Measurements from ENCODE around the gene RUNX2. TPM values are rescaled to one million over a fixed set of nuclear protein-coding genes. Genes with fewer than 3 reads are reported as not detected.

RUNX2 gene
- total RNA-seq, 1 donor from 2014 or later, result 26.1 TPM

- Histone ChIP-seq H3K27me3 (ENCODE audit: insufficient read depth, low read length) (no peaks in the 10 kb centered on the region), H3K36me3 (ENCODE audit: insufficient read depth, low read length) (no peaks in the 10 kb centered on the region), H3K4me1 (ENCODE audit: insufficient read depth, low read length) (peaks cover 15% of the 10 kb centered on the region), H3K9ac (ENCODE audit: low read length) (no peak overlapping the region), H3K4me2 (ENCODE audit: low read length) (no peak overlapping the region), H2AFZ (ENCODE audit: low read depth, low read length) (no peak overlapping the region), H4K20me1 (ENCODE audit: insufficient read depth, low read length) (no peaks in the 10 kb centered on the region), H3K27ac (ENCODE audit: low read depth, low read length) (no peak overlapping the region), H3K9me3 (ENCODE audit: insufficient read depth, low read depth, low read length) (no peaks in the 10 kb centered on the region), H3K79me2 (ENCODE audit: insufficient read depth, low read length) (no peaks in the 10 kb centered on the region), H3K4me3 (ENCODE audit: insufficient read depth, low read depth, low read length) (no peak overlapping the region)
- Mint-ChIP-seq H3K27me3 (ENCODE audit: low read depth, unreplicated experiment) (no peaks in the 10 kb centered on the region), H3K4me3 (ENCODE audit: unreplicated experiment) (no peak overlapping the region), H3K9me3 (ENCODE audit: unreplicated experiment) (peaks cover 1% of the 10 kb centered on the region), H3K4me1 (ENCODE audit: low read depth, unreplicated experiment) (peaks cover 23% of the 10 kb centered on the region), H3K36me3 (ENCODE audit: low read depth, unreplicated experiment) (peaks cover 3% of the 10 kb centered on the region), H3K27ac (ENCODE audit: unreplicated experiment) (no peak overlapping the region)
- DNase-seq (ENCODE audit: low read depth), result no peak
- no peak for FAIRE-seq
- TF ChIP-seq CTCF (IDR thresholded peaks at IDR 0.05; ENCODE audit: insufficient read depth, low read depth, low read length), result no peak
- no peak for TF ChIP-seq EZH2 (IDR thresholded peaks at IDR 0.05; ENCODE audit: insufficient read depth, low read length)
Observed at GRCh38 chr6:45675634-45676033, 347.5 kb downstream of the RUNX2 start.

GRCh38 chr6:45676380-45676779, 348.2 kb downstream of the RUNX2 start:
- no peak overlapping the region for H3K27ac ChIP-seq (ENCODE audit: low read depth, low read length)
- Mint-ChIP-seq H3K27me3 (ENCODE audit: low read depth, unreplicated experiment) (no peaks in the 10 kb centered on the region), H3K9me3 (ENCODE audit: unreplicated experiment) (peaks cover 1% of the 10 kb centered on the region), H3K27ac (ENCODE audit: unreplicated experiment) (no peak overlapping the region), H3K4me3 (ENCODE audit: unreplicated experiment) (no peak overlapping the region), H3K36me3 (ENCODE audit: low read depth, unreplicated experiment) (peaks cover 3% of the 10 kb centered on the region), H3K4me1 (ENCODE audit: low read depth, unreplicated experiment) (peaks cover 23% of the 10 kb centered on the region)
- H3K4me2 ChIP-seq (ENCODE audit: low read length), result no peak overlapping the region
- peaks cover 15% of the 10 kb centered on the region for H3K4me1 ChIP-seq (ENCODE audit: insufficient read depth, low read length)
- no peaks in the 10 kb centered on the region for H3K36me3 ChIP-seq (ENCODE audit: insufficient read depth, low read length)
- DNase-seq (ENCODE audit: low read depth) (no peak), FAIRE-seq (no peak)
- H3K9ac ChIP-seq (ENCODE audit: low read length), result no peak overlapping the region
- no peak overlapping the region for H3K4me3 ChIP-seq (ENCODE audit: insufficient read depth, low read depth, low read length)
- no peaks in the 10 kb centered on the region for H3K27me3 ChIP-seq (ENCODE audit: insufficient read depth, low read length)
- no peak overlapping the region for H2AFZ ChIP-seq (ENCODE audit: low read depth, low read length)
- no peaks in the 10 kb centered on the region for H3K9me3 ChIP-seq (ENCODE audit: insufficient read depth, low read depth, low read length)
- H4K20me1 ChIP-seq (ENCODE audit: insufficient read depth, low read length), result no peaks in the 10 kb centered on the region
- H3K79me2 ChIP-seq (ENCODE audit: insufficient read depth, low read length), result no peaks in the 10 kb centered on the region
- TF ChIP-seq CTCF (IDR thresholded peaks at IDR 0.05; ENCODE audit: insufficient read depth, low read depth, low read length) (no peak), EZH2 (IDR thresholded peaks at IDR 0.05; ENCODE audit: insufficient read depth, low read length) (no peak)

- peaks cover 8% of the 10 kb centered on the region for H3K9me3 ChIP-seq (ENCODE audit: insufficient read depth, low read depth, low read length)
- Mint-ChIP-seq H3K36me3 (ENCODE audit: low read depth, unreplicated experiment) (peaks cover 3% of the 10 kb centered on the region), H3K27ac (ENCODE audit: unreplicated experiment) (peak overlapping the region; percentile 91), H3K4me3 (ENCODE audit: unreplicated experiment) (peak overlapping the region; percentile 8), H3K27me3 (ENCODE audit: low read depth, unreplicated experiment) (no peaks in the 10 kb centered on the region), H3K9me3 (ENCODE audit: unreplicated experiment) (peaks cover 9% of the 10 kb centered on the region), H3K4me1 (ENCODE audit: low read depth, unreplicated experiment) (peaks cover 25% of the 10 kb centered on the region)
- peak overlapping the region; percentile 47 for H3K4me2 ChIP-seq (ENCODE audit: low read length)
- H3K4me3 ChIP-seq (ENCODE audit: insufficient read depth, low read depth, low read length), result no peak overlapping the region
- no peaks in the 10 kb centered on the region for H4K20me1 ChIP-seq (ENCODE audit: insufficient read depth, low read length)
- H3K79me2 ChIP-seq (ENCODE audit: insufficient read depth, low read length), result no peaks in the 10 kb centered on the region
- peak overlapping the region; percentile 60 for H3K9ac ChIP-seq (ENCODE audit: low read length)
- no peak for FAIRE-seq
- DNase-seq (ENCODE audit: low read depth), result peak; percentile 64
- no peak for TF ChIP-seq CTCF (IDR thresholded peaks at IDR 0.05; ENCODE audit: insufficient read depth, low read depth, low read length)
- H3K27ac ChIP-seq (ENCODE audit: low read depth, low read length), result peak overlapping the region; percentile 53
- H2AFZ ChIP-seq (ENCODE audit: low read depth, low read length), result peak overlapping the region; percentile 63
- no peaks in the 10 kb centered on the region for H3K27me3 ChIP-seq (ENCODE audit: insufficient read depth, low read length)
- H3K36me3 ChIP-seq (ENCODE audit: insufficient read depth, low read length), result no peaks in the 10 kb centered on the region
- peaks cover 15% of the 10 kb centered on the region for H3K4me1 ChIP-seq (ENCODE audit: insufficient read depth, low read length)
Observed at GRCh38 chr6:45677381-45678284, 349.5 kb downstream of the RUNX2 start.
